Calu3 (cell line): Measurements from ENCODE around the gene GHR. TPM values are rescaled to one million over a fixed set of nuclear protein-coding genes. Genes with fewer than 3 reads are reported as not detected.

Source experiments
- BruUV-seq: library from RNA; stranded (reverse); fragments of 400-500 nt; replicated peaks from 2 replicates; lab custom pipeline; 2021; lab: Mats Ljungman, UMichigan
- CTCF ChIA-PET: fragments of 300-600 bp; sonication (Branson Sonifier 250); formaldehyde crosslinking; loops from one replicate; lab custom pipeline; 2022; ENCODE audit warnings: antibody characterized with exemption; lab: Charles Lee
- DNase-seq: peaks from one replicate; pipeline ENCODE4 v3.0.0; 2022
- H3K27ac Mint-ChIP-seq: one replicate; pipeline ENCODE4 v1.8.0; 2022; ENCODE audit warnings: mixed read lengths; ENCODE audit not compliant: unreplicated experiment
- H3K27me3 Mint-ChIP-seq: one replicate; pipeline ENCODE4 v1.8.0; 2022; ENCODE audit warnings: mixed read lengths; ENCODE audit not compliant: unreplicated experiment
- H3K36me3 Mint-ChIP-seq: one replicate; pipeline ENCODE4 v1.8.0; 2022; ENCODE audit warnings: mild to moderate bottlenecking, moderate library complexity, mixed read lengths; ENCODE audit not compliant: insufficient read depth, unreplicated experiment
- H3K4me1 Mint-ChIP-seq: one replicate; pipeline ENCODE4 v1.8.0; 2022; ENCODE audit warnings: mild to moderate bottlenecking, low read depth, mixed read lengths; ENCODE audit not compliant: unreplicated experiment
- H3K4me3 Mint-ChIP-seq: one replicate; pipeline ENCODE4 v1.8.0; 2022; ENCODE audit warnings: mild to moderate bottlenecking, low read depth, moderate library complexity, mixed read lengths; ENCODE audit not compliant: unreplicated experiment
- H3K9me3 Mint-ChIP-seq: one replicate; pipeline ENCODE4 v1.8.0; 2022; ENCODE audit warnings: low read depth, mixed read lengths; ENCODE audit not compliant: unreplicated experiment
- CTCF ChIP-seq: fragments of 200-600 bp; IDR thresholded peaks from one replicate; pipeline ENCODE4 v1.8.0; 2022; ENCODE audit warnings: antibody characterized with exemption; ENCODE audit not compliant: unreplicated experiment
- intact Hi-C: fragments of 100-400 bp; cut with micrococcal nuclease; formaldehyde crosslinking; loops from one replicate; pipeline ENCODE4 v1.10.0; 2022; ENCODE audit not compliant: unreplicated experiment
- total RNA-seq: library from RNA; stranded (reverse); gene quantifications from 2 replicates; pipeline ENCODE4 v1.2.3, GENCODE V29; 2022

The GHR gene
- total RNA-seq, 1 experiment from 2014 or later = 0.45 TPM

- peaks cover 15% of the 10 kb centered on the region for H3K4me1 Mint-ChIP-seq
- CTCF ChIA-PET = interaction anchor here (1.1 to 1.5 kb wide), 3 partner anchors 12 to 711 kb away, joined by 3 to 6 read pairs (median 4); partner anchors contain the start of gene CCDC152
- H3K36me3 Mint-ChIP-seq = peaks cover 4% of the 10 kb centered on the region
- no peaks in the 10 kb centered on the region for H3K27me3 Mint-ChIP-seq
- peaks cover 5% of the 10 kb centered on the region for H3K9me3 Mint-ChIP-seq
- no peak for DNase-seq
- no TSS peak for BruUV-seq
- no peak overlapping the region for H3K27ac Mint-ChIP-seq
- intact Hi-C loops = loop anchor here (5.0 to 10.0 kb wide), 5 partner anchors 181 to 906 kb away; partner anchors contain the start of gene GHR
- H3K4me3 Mint-ChIP-seq = no peak overlapping the region
- no peak for TF ChIP-seq CTCF
Observed at GRCh38 chr5:42768106-42768504, 344.9 kb downstream of the GHR start.

- Mint-ChIP-seq H3K27ac (no peak overlapping the region), H3K36me3 (no peaks in the 10 kb centered on the region), H3K4me3 (no peak overlapping the region), H3K27me3 (no peaks in the 10 kb centered on the region), H3K9me3 (peaks cover 3% of the 10 kb centered on the region), H3K4me1 (peaks cover 16% of the 10 kb centered on the region)
- BruUV-seq = no TSS peak
- no peak for TF ChIP-seq CTCF
- intact Hi-C loops = no loop called here
- DNase-seq = no peak
- CTCF ChIA-PET = interaction anchor here (0.7 kb wide), 1 partner anchor 1231 kb away, joined by 3 read pairs; no protein-coding TSS in a partner anchor
Observed at GRCh38 chr5:42770003-42770402, 346.8 kb downstream of the GHR start.
